T-cell (primary cell): Measurements from ENCODE around the gene NIPA2. TPM values are rescaled to one million over a fixed set of nuclear protein-coding genes. Genes with fewer than 3 reads are reported as not detected.
A peak's percentile ranks its signal among the peaks of the same experiment; 100 is the strongest.

Experiments used
- ATAC-seq, 4 experiments: fragments of 200-7000 bp in 3 of 4; fragments of 150-1000 bp in 1 of 4; cut with Tn5 transposase; replicated peaks in 1 of 4; 1 replicate in 3 of 4; 2 replicates in 1 of 4; pipeline ENCODE4 v1.10.0; 2021; ENCODE audit warnings: moderate library complexity in 3 of 4, mild to moderate bottlenecking in 2 of 4, moderate number of reproducible peaks in 1 of 4
- CTCF ChIA-PET, 2 donors: fragments of 300-600 bp; sonication (Branson Sonifier 250); formaldehyde crosslinking; loops; one replicate each; lab custom pipeline; 2022; ENCODE audit warnings: antibody characterized with exemption in 2 of 2; lab: Charles Lee
- POLR2A ChIA-PET, 2 donors: fragments of 300-600 bp; sonication (Branson Sonifier 250); formaldehyde crosslinking; loops; one replicate each; lab custom pipeline; 2022; ENCODE audit warnings: antibody characterized with exemption in 2 of 2; lab: Charles Lee
- DNase-seq, 35 experiments: peaks; one replicate each; pipeline versions ENCODE4 v3.0.0 to v3.0.0-alpha.2; 2013 to 2023
- H3K27ac ChIP-seq: one replicate; pipeline ENCODE4 v1.5.1; 2013; ENCODE audit warnings: low read length
- H3K27me3 ChIP-seq, 2 experiments: replicated peaks in 1 of 2; 1 replicate in 1 of 2; 2 replicates in 1 of 2; pipeline versions ENCODE4 v1.6.1 to v1.7.0; 2013; ENCODE audit warnings: low read length in 1 of 2, mixed read lengths in 1 of 2; ENCODE audit not compliant: control insufficient read depth in 2 of 2, insufficient read depth in 2 of 2; ENCODE audit errors: extremely low read depth in 1 of 2
- H3K36me3 ChIP-seq, 2 donors: 1 replicate in 1 of 2; 2 replicates in 1 of 2; pipeline versions ENCODE4 v1.6.1 to v1.7.0; 2013; ENCODE audit warnings: low read length in 1 of 2; ENCODE audit not compliant: control insufficient read depth in 2 of 2, insufficient read depth in 1 of 2; ENCODE audit errors: extremely low read depth in 1 of 2
- H3K4me1 ChIP-seq, 2 experiments: 1 replicate in 1 of 2; 2 replicates in 1 of 2; pipeline versions ENCODE4 v1.6.1 to v1.7.0; 2013; ENCODE audit warnings: low read length in 2 of 2, mixed read lengths in 1 of 2; ENCODE audit not compliant: insufficient read depth in 2 of 2, control insufficient read depth in 1 of 2; ENCODE audit errors: extremely low read depth in 1 of 2
- H3K4me3 ChIP-seq, 2 donors: 1 replicate in 1 of 2; 2 replicates in 1 of 2; pipeline versions ENCODE4 v1.5.1 to v1.7.0; 2013; ENCODE audit warnings: mild to moderate bottlenecking in 2 of 2, low read length in 1 of 2, moderate library complexity in 1 of 2; ENCODE audit not compliant: control insufficient read depth in 1 of 2; ENCODE audit errors: extremely low read depth in 1 of 2
- H3K9me3 ChIP-seq: 2 replicates; pipeline ENCODE4 v1.7.0; 2013
- H3K27ac Mint-ChIP-seq, 2 donors: one replicate each; pipeline ENCODE4 v1.8.0; 2020 to 2021; ENCODE audit warnings: mild to moderate bottlenecking in 2 of 2, mixed read lengths in 2 of 2
- H3K27me3 Mint-ChIP-seq, 2 donors: one replicate each; pipeline ENCODE4 v1.8.0; 2021 to 2022; ENCODE audit warnings: mixed read lengths in 2 of 2
- H3K36me3 Mint-ChIP-seq: one replicate; pipeline ENCODE4 v1.8.0; 2021; ENCODE audit warnings: mixed read lengths
- H3K4me1 Mint-ChIP-seq, 3 donors: one replicate each; pipeline ENCODE4 v1.8.0; 2020 to 2022; ENCODE audit warnings: mixed read lengths in 3 of 3, mild to moderate bottlenecking in 1 of 3
- H3K4me3 Mint-ChIP-seq, 3 donors: one replicate each; pipeline ENCODE4 v1.8.0; 2020 to 2022; ENCODE audit warnings: mild to moderate bottlenecking in 3 of 3, mixed read lengths in 3 of 3, moderate library complexity in 3 of 3
- H3K9me3 Mint-ChIP-seq, 3 donors: one replicate each; pipeline ENCODE4 v1.8.0; 2020 to 2022; ENCODE audit warnings: mixed read lengths in 3 of 3
- WGBS: methylation state at CpG from one replicate; pipeline ENCODE4 v1.1.5; 2013; ENCODE audit warnings: missing lambda C conversion rate; ENCODE audit not compliant: insufficient coverage; 5-methylcytosine and 5-hydroxymethylcytosine counted together
- total RNA-seq, 35 experiments: library from RNA in 6 of 35; stranded (reverse) in 6 of 35; fragments of 120-200 nt in 1 of 35; gene quantifications; one replicate each; pipeline versions ENCODE4 v1.2.1 to v1.2.4 and lab custom pipeline; 2013 to 2026

Gene NIPA2
- total RNA-seq, 5 donors from 2014 or later (not counting 1 experiment from before 2014, with no cell fraction given) = 34.7 to 45.5 (median 43.2) TPM

GRCh38 chr15:22883196-22883595, 44.7 kb downstream of the NIPA2 start:
- Mint-ChIP-seq H3K4me1 (peaks cover 0 to 2% (median 0%) of the 10 kb centered on the region in 3 donors), H3K27me3 (no peaks in the 10 kb centered on the region), H3K27ac (no peak overlapping the region), H3K4me3 (no peak overlapping the region), H3K9me3 (no peaks in the 10 kb centered on the region), H3K36me3 (peaks cover 18% of the 10 kb centered on the region)
- no peak overlapping the region for H3K4me3 ChIP-seq
- H3K4me1 ChIP-seq = no peaks in the 10 kb centered on the region
- no CpG with 5 or more reads among the region's 13 CpGs for WGBS
- H3K9me3 ChIP-seq = no peaks in the 10 kb centered on the region
- ChIA-PET POLR2A (no interaction called here), CTCF (no interaction called here)
- ATAC-seq (no peak), DNase-seq (no peak)
- H3K27me3 ChIP-seq = no peaks in the 10 kb centered on the region
- no peak overlapping the region for H3K27ac ChIP-seq
- H3K36me3 ChIP-seq = no peaks in the 10 kb centered on the region

GRCh38 chr15:22884344-22884743, 45.9 kb downstream of the NIPA2 start:
- WGBS = 89% methylated on average over 1 of the region's 1 CpG
- no peaks in the 10 kb centered on the region for H3K27me3 Mint-ChIP-seq
- H3K27me3 ChIP-seq = no peaks in the 10 kb centered on the region
- no peaks in the 10 kb centered on the region for H3K9me3 ChIP-seq
- H3K4me3 Mint-ChIP-seq = no peak overlapping the region
- CTCF ChIA-PET = no interaction called here
- H3K9me3 Mint-ChIP-seq = no peaks in the 10 kb centered on the region
- no peak for ATAC-seq
- H3K27ac ChIP-seq = no peak overlapping the region
- peaks cover 14% of the 10 kb centered on the region for H3K36me3 Mint-ChIP-seq
- POLR2A ChIA-PET = no interaction called here
- peaks cover 0 to 2% (median 0%) of the 10 kb centered on the region in 3 donors for H3K4me1 Mint-ChIP-seq
- H3K4me1 ChIP-seq = no peaks in the 10 kb centered on the region
- H3K4me3 ChIP-seq = no peak overlapping the region
- DNase-seq = peak in 3 of 35 experiments; percentile 5 to 15 (median 7)
- no peak overlapping the region for H3K27ac Mint-ChIP-seq
- no peaks in the 10 kb centered on the region for H3K36me3 ChIP-seq

GRCh38 chr15:22885120-22885519, 46.7 kb downstream of the NIPA2 start:
- DNase-seq (no peak), ATAC-seq (no peak)
- 80% methylated on average over 2 of the region's 6 CpGs for WGBS
- Mint-ChIP-seq H3K27me3 (no peaks in the 10 kb centered on the region), H3K36me3 (peaks cover 14% of the 10 kb centered on the region), H3K4me1 (peaks cover 0 to under 1% (median 0%) of the 10 kb centered on the region in 3 donors), H3K4me3 (no peak overlapping the region), H3K27ac (no peak overlapping the region), H3K9me3 (no peaks in the 10 kb centered on the region)
- CTCF ChIA-PET = no interaction called here
- POLR2A ChIA-PET = no interaction called here
- Histone ChIP-seq H3K36me3 (no peaks in the 10 kb centered on the region), H3K4me1 (no peaks in the 10 kb centered on the region), H3K9me3 (no peaks in the 10 kb centered on the region), H3K4me3 (no peak overlapping the region), H3K27me3 (no peaks in the 10 kb centered on the region), H3K27ac (no peak overlapping the region)

- ChIA-PET CTCF (no interaction called here), POLR2A (no interaction called here)
- WGBS = 83% methylated on average over 8 of the region's 14 CpGs
Observed at GRCh38 chr15:22887157-22887951, 48.9 kb downstream of the NIPA2 start.

GRCh38 chr15:22888120-22888859, 49.8 kb downstream of the NIPA2 start:
- Mint-ChIP-seq H3K27ac (no peak overlapping the region), H3K9me3 (no peaks in the 10 kb centered on the region), H3K4me3 (no peak overlapping the region), H3K27me3 (no peaks in the 10 kb centered on the region), H3K4me1 (no peaks in the 10 kb centered on the region), H3K36me3 (no peaks in the 10 kb centered on the region)
- Histone ChIP-seq H3K4me1 (no peaks in the 10 kb centered on the region), H3K27me3 (no peaks in the 10 kb centered on the region), H3K27ac (no peak overlapping the region), H3K9me3 (no peaks in the 10 kb centered on the region), H3K36me3 (no peaks in the 10 kb centered on the region), H3K4me3 (no peak overlapping the region)
- POLR2A ChIA-PET = interaction anchor here in 1 of 2 donors (0.6 kb wide), 1 partner anchor 87 kb away, joined by 3 read pairs; no protein-coding TSS in a partner anchor
- no peak for ATAC-seq
- WGBS = 90% methylated on average over 3 of the region's 9 CpGs
- DNase-seq = no peak
- CTCF ChIA-PET = no interaction called here

More at GRCh38 chr15:22887157-22887951, 48.9 kb downstream of the NIPA2 start:
- Histone ChIP-seq H3K4me1 (no peaks in the 10 kb centered on the region), H3K36me3 (no peaks in the 10 kb centered on the region), H3K4me3 (no peak overlapping the region), H3K9me3 (no peaks in the 10 kb centered on the region), H3K27ac (no peak overlapping the region), H3K27me3 (no peaks in the 10 kb centered on the region)
- H3K4me3 Mint-ChIP-seq = no peak overlapping the region
- H3K27ac Mint-ChIP-seq = no peak overlapping the region
- no peaks in the 10 kb centered on the region for H3K9me3 Mint-ChIP-seq
- no peaks in the 10 kb centered on the region for H3K36me3 Mint-ChIP-seq
- no peaks in the 10 kb centered on the region for H3K27me3 Mint-ChIP-seq
- ATAC-seq (no peak), DNase-seq (no peak)
- H3K4me1 Mint-ChIP-seq = no peaks in the 10 kb centered on the region

GRCh38 chr15:22889146-22889818, 50.8 kb downstream of the NIPA2 start:
- DNase-seq = no peak
- no peaks in the 10 kb centered on the region for H3K4me1 ChIP-seq

More at GRCh38 chr15:22889146-22889818, 50.8 kb downstream of the NIPA2 start:
- no peaks in the 10 kb centered on the region for H3K4me1 Mint-ChIP-seq
- WGBS = 90% methylated on average over 13 of the region's 14 CpGs
- Histone ChIP-seq H3K36me3 (no peaks in the 10 kb centered on the region), H3K4me3 (no peak overlapping the region), H3K9me3 (no peaks in the 10 kb centered on the region), H3K27ac (no peak overlapping the region), H3K27me3 (no peaks in the 10 kb centered on the region)
- no peak for ATAC-seq
- no peaks in the 10 kb centered on the region for H3K9me3 Mint-ChIP-seq
- H3K27me3 Mint-ChIP-seq = no peaks in the 10 kb centered on the region
- no peak overlapping the region for H3K4me3 Mint-ChIP-seq
- POLR2A ChIA-PET = interaction anchor here in 1 of 2 donors (0.6 kb wide), 1 partner anchor 86 kb away, joined by 3 read pairs; no protein-coding TSS in a partner anchor
- H3K36me3 Mint-ChIP-seq = no peaks in the 10 kb centered on the region
- CTCF ChIA-PET = no interaction called here
- no peak overlapping the region for H3K27ac Mint-ChIP-seq
